OCI-LY1 (cell line): ENCODE data around the gene OASL.

ENCODE experiments used
- CTCF ChIP-seq: fragments of 200-600 bp; sonication (generic), shearing (Covaris generic); IDR thresholded peaks from 2 replicates; pipeline ENCODE4 v1.5.1; 2017; ENCODE audit warnings: mild to moderate bottlenecking, antibody characterized with exemption, low read length, moderate library complexity, mixed read lengths
- EZH2 ChIP-seq: fragments of 200-600 bp; sonication (generic), shearing (Covaris generic); IDR thresholded peaks from 2 replicates; pipeline ENCODE4 v1.8.0; 2017; ENCODE audit warnings: borderline replicate concordance, mixed run types, mild to moderate bottlenecking, antibody characterized with exemption, low read length, moderate library complexity, mixed read lengths

DNA sequence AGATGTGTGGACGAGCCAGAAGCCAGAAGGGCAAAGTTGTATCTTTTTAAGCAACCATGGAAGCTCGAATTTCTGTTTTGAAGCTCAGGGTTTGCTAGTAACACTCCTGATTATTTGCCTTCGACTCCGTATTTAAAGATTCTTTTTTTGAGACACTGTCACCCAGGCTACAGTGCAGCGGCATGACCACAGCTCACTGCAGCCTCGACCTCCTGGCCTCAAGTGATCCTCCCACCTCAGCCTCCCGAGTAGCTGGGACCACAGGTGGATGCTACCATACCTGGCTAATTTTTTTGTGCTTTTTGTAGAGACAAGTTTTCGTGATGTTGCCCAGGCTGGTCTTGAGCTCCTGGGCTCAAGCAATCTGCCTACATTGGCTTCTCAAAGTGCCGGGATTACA lies 18.7 kb upstream of the OASL start:
- TF ChIP-seq CTCF (no peak), EZH2 (no peak)
